ENCODE results near the gene AP1G2. TPM values are rescaled to one million over a fixed set of nuclear protein-coding genes. Genes with fewer than 3 reads are reported as not detected.
A peak's percentile ranks its signal among the peaks of the same experiment; 100 is the strongest.

Gene AP1G2
- total and polyA plus RNA-seq, 2 of the 13 experiments (the other 11 are each of a cell fraction or from before 2014, with no cell fraction given) = 96.9 to 611 TPM

DNA sequence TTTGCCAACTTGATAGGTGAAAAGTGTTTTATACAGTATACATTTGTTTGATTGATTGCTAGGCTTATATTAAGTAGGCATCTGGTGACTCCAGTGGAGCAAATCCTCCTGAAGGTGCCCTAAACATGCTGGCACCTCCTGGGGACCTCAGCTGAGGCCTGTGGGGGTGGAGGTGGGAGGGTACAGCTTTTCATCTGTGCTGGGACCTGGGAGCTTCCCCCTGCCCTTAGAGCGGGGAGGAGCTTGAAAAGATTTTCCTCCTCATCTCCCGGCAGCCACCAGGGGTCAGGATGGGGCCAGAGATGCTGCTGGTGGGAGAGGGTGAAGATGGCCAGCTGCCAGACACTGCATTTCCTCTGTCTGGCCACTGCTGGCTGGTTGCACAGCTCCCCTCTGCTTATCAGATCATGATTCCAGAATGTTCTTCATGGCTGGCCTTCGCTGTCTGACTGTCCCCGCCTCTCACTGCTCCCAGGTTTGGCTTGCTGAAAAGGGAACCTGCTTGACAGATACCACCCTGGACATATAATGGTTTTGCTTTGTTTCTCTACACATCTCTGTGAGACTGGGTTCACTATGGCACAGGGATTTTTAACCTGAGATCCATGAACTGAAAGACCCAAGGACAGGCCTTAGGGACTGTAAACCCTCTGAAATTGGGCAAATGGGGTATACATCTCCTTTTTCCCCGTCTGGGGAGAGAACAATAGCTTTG is 21.4 kb upstream of the AP1G2 start (continued):
- TF ChIP-seq, protein P1, sequence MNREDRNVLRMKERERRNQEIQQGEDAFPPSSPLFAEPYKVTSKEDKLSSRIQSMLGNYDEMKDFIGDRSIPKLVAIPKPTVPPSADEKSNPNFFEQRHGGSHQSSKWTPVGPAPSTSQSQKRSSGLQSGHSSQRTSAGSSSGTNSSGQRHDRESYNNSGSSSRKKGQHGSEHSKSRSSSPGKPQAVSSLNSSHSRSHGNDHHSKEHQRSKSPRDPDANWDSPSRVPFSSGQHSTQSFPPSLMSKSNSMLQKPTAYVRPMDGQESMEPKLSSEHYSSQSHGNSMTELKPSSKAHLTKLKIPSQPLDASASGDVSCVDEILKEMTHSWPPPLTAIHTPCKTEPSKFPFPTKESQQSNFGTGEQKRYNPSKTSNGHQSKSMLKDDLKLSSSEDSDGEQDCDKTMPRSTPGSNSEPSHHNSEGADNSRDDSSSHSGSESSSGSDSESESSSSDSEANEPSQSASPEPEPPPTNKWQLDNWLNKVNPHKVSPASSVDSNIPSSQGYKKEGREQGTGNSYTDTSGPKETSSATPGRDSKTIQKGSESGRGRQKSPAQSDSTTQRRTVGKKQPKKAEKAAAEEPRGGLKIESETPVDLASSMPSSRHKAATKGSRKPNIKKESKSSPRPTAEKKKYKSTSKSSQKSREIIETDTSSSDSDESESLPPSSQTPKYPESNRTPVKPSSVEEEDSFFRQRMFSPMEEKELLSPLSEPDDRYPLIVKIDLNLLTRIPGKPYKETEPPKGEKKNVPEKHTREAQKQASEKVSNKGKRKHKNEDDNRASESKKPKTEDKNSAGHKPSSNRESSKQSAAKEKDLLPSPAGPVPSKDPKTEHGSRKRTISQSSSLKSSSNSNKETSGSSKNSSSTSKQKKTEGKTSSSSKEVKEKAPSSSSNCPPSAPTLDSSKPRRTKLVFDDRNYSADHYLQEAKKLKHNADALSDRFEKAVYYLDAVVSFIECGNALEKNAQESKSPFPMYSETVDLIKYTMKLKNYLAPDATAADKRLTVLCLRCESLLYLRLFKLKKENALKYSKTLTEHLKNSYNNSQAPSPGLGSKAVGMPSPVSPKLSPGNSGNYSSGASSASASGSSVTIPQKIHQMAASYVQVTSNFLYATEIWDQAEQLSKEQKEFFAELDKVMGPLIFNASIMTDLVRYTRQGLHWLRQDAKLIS (CRISPR knock-in tag; IDR thresholded peaks at IDR 0.05) = peak; percentile 41; the same call in 1 of the 2 replicates
- TF ChIP-seq MIXL1 (CRISPR knock-in tag; IDR thresholded peaks at IDR 0.05) (peak; percentile 99), ZNF556 (CRISPR knock-in tag; IDR thresholded peaks at IDR 0.05; ENCODE audit: borderline replicate concordance) (peak; percentile 99), BCL6 (CRISPR knock-in tag; IDR thresholded peaks at IDR 0.05) (peak; percentile 84), ZNF331 (CRISPR knock-in tag; IDR thresholded peaks at IDR 0.05) (peak; percentile 99), JUN (CRISPR knock-in tag; IDR thresholded peaks at IDR 0.05) (peak; percentile 92), SP5 (CRISPR knock-in tag; IDR thresholded peaks at IDR 0.05; ENCODE audit: borderline replicate concordance, low read depth) (peak; percentile 76), ZNF230 (CRISPR knock-in tag; IDR thresholded peaks at IDR 0.05) (peak; percentile 98), ZSCAN12 (CRISPR knock-in tag; IDR thresholded peaks at IDR 0.05) (0 out of 2 replicates have a peak, but pooled peaks have one; percentile 39), JDP2 (CRISPR knock-in tag; IDR thresholded peaks at IDR 0.05; ENCODE audit: borderline replicate concordance) (no peak), ZNF841 (CRISPR knock-in tag; IDR thresholded peaks at IDR 0.05; ENCODE audit: borderline replicate concordance) (no peak), MZF1 (CRISPR knock-in tag; IDR thresholded peaks at IDR 0.05; ENCODE audit: borderline replicate concordance) (peak; percentile 90; the same call in 1 of the 2 replicates), ZNF557 (CRISPR knock-in tag; IDR thresholded peaks at IDR 0.05) (peak; percentile 90), ZNF329 (CRISPR knock-in tag; IDR thresholded peaks at IDR 0.05; ENCODE audit: low read depth) (peak; percentile 81)
- TF ChIP-seq, protein P2, sequence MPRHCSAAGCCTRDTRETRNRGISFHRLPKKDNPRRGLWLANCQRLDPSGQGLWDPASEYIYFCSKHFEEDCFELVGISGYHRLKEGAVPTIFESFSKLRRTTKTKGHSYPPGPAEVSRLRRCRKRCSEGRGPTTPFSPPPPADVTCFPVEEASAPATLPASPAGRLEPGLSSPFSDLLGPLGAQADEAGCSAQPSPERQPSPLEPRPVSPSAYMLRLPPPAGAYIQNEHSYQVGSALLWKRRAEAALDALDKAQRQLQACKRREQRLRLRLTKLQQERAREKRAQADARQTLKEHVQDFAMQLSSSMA (CRISPR knock-in tag; IDR thresholded peaks at IDR 0.05) = no peak
- TF ChIP-seq, protein P3, sequence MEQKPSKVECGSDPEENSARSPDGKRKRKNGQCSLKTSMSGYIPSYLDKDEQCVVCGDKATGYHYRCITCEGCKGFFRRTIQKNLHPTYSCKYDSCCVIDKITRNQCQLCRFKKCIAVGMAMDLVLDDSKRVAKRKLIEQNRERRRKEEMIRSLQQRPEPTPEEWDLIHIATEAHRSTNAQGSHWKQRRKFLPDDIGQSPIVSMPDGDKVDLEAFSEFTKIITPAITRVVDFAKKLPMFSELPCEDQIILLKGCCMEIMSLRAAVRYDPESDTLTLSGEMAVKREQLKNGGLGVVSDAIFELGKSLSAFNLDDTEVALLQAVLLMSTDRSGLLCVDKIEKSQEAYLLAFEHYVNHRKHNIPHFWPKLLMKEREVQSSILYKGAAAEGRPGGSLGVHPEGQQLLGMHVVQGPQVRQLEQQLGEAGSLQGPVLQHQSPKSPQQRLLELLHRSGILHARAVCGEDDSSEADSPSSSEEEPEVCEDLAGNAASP (CRISPR knock-in tag; IDR thresholded peaks at IDR 0.05; ENCODE audit: borderline replicate concordance) = peak; percentile 93
- TF ChIP-seq, protein P4, sequence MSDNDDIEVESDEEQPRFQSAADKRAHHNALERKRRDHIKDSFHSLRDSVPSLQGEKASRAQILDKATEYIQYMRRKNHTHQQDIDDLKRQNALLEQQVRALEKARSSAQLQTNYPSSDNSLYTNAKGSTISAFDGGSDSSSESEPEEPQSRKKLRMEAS (IDR thresholded peaks at IDR 0.05) = peak; percentile 96
- TF ChIP-seq, protein P5, sequence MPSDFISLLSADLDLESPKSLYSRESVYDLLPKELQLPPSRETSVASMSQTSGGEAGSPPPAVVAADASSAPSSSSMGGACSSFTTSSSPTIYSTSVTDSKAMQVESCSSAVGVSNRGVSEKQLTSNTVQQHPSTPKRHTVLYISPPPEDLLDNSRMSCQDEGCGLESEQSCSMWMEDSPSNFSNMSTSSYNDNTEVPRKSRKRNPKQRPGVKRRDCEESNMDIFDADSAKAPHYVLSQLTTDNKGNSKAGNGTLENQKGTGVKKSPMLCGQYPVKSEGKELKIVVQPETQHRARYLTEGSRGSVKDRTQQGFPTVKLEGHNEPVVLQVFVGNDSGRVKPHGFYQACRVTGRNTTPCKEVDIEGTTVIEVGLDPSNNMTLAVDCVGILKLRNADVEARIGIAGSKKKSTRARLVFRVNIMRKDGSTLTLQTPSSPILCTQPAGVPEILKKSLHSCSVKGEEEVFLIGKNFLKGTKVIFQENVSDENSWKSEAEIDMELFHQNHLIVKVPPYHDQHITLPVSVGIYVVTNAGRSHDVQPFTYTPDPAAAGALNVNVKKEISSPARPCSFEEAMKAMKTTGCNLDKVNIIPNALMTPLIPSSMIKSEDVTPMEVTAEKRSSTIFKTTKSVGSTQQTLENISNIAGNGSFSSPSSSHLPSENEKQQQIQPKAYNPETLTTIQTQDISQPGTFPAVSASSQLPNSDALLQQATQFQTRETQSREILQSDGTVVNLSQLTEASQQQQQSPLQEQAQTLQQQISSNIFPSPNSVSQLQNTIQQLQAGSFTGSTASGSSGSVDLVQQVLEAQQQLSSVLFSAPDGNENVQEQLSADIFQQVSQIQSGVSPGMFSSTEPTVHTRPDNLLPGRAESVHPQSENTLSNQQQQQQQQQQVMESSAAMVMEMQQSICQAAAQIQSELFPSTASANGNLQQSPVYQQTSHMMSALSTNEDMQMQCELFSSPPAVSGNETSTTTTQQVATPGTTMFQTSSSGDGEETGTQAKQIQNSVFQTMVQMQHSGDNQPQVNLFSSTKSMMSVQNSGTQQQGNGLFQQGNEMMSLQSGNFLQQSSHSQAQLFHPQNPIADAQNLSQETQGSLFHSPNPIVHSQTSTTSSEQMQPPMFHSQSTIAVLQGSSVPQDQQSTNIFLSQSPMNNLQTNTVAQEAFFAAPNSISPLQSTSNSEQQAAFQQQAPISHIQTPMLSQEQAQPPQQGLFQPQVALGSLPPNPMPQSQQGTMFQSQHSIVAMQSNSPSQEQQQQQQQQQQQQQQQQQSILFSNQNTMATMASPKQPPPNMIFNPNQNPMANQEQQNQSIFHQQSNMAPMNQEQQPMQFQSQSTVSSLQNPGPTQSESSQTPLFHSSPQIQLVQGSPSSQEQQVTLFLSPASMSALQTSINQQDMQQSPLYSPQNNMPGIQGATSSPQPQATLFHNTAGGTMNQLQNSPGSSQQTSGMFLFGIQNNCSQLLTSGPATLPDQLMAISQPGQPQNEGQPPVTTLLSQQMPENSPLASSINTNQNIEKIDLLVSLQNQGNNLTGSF (CRISPR knock-in tag; IDR thresholded peaks at IDR 0.05) = peak; percentile 86; the same call in 1 of the 2 replicates
